ENCODE results near the gene TBC1D22A.

The TBC1D22A gene

DNA sequence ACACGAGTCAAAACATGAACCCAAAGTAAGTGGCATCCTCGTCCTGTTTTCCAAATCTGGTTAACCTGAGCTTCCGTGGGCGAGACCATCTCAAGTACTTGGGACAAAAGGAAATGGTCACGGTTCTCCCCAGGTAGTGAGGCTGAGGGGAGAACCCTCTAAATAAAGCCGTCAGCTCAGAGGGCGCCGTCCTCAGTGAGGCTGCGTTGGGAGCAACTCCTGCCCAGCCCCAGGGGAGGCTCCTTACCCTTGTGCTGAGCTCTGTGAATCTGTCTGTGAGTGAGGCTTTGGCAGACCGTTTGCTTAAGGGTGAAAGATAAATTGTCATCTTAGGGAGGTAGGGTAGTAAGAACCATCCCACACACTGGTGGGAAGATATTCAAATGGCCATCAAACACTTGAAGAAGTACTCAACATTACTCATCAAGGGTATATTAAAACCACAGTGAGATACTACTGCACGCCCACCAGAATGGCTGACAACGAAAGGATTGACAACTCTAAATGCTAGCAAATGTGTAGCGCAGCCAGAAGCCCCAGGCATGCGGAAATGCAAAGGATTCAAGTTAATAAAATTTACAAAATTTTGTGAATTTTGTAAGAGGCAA lies 321.0 kb downstream of the TBC1D22A start:
- no peak for DNase-seq (ENCODE audit: low spot score)
- TF ChIP-seq CTCF (IDR thresholded peaks at IDR 0.05; ENCODE audit: extremely low read depth, missing control alignments) = no peak

DNA sequence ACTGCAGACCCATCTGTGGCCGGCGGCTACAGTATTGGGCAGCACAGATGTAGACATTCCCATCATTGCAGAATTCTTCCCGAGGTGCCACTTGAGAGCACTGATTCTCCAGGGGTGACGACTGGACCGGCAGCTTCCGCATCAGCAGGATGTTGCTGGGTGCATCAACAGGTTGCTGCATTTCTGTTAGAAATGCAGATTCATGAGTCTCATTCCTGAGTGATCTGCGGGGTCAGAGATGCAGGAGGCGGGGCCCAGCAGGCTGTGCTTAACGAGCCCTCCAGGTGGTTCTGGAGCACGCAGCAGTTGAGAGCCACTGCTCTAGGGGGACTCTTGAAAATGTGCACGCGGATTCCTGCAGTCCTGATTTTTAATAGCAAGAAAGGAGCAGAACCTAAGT lies 321.8 kb downstream of the TBC1D22A start:
- DNase-seq (ENCODE audit: low spot score) = no peak
- TF ChIP-seq CTCF (IDR thresholded peaks at IDR 0.05; ENCODE audit: extremely low read depth, missing control alignments) = no peak

GRCh38 chr22:47086596-47087248 lies 324.3 kb downstream of the TBC1D22A start:
- TF ChIP-seq CTCF (IDR thresholded peaks at IDR 0.05; ENCODE audit: extremely low read depth, missing control alignments) = no peak
- no peak for DNase-seq (ENCODE audit: low spot score)

DNA sequence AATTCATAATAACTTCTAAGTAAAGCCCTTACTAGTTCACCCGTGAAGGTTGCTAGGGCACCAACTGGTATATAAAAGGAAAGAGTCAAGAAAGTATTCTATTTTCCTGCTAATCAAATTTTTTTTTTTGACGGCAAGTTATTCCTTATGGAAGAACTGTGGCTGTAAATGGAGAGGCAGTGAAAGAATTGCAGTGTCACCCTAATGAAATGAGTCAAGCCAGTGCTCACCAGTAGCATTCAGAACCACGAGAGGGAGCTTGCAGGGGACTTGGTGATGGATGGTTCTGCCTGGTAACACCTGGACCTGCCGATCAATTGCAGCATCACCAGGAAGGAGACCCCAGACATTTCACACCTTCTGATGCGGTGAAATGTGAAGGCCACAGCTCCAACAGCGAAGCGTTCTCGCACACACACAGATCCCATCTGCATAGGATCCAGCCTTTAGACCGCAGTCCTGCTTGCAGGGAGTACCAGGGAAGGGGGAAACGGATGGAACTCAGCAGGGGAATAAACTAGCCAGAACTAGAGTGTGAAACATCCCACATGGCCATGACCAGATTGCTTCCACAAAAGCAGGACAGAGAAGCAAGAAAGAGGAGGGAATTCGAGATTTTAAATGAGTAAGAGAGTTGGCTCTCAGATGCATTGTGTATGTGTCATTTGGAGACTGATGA lies 326.2 kb downstream of the TBC1D22A start:
- no peak for DNase-seq (ENCODE audit: low spot score)
- no peak for TF ChIP-seq CTCF (IDR thresholded peaks at IDR 0.05; ENCODE audit: extremely low read depth, missing control alignments)

GRCh38 chr22:47089374-47089773 lies 326.9 kb downstream of the TBC1D22A start:
- DNase-seq (ENCODE audit: low spot score) = no peak
- no peak for TF ChIP-seq CTCF (IDR thresholded peaks at IDR 0.05; ENCODE audit: extremely low read depth, missing control alignments)

DNA sequence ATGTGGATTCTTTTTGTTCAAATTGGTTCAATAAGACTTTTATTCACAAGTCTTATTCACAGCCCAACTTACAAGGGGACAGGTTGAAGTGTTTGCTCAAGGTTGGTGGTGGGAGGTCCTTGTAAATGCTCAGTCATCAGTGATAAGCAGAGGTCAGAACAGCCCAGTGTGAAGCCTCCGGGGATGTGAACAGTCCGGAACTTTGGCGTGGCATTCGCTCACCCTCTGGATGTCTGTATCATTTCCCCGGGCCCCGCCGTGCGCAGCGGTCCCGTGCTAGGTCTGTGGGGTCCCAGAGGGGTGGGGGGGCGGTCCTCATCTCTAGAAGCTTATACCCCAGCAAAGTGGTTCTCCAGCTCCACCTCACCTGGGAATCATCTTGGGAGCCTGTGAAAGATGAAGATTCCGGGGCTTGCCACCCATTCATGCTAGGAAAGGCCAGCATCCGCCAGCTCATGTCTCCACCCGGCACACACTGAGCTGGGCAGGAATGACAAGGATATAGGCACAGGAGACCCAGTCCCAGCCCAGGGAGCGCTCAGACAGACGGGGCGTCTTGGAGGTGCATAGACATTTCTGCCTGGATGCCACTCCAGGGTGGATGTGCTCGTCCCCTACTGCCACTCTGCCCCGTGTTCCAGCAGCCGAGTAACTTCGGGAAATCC lies 327.5 kb downstream of the TBC1D22A start:
- TF ChIP-seq CTCF (IDR thresholded peaks at IDR 0.05; ENCODE audit: extremely low read depth, missing control alignments) = no peak

More for the DNA sequence above, 327.5 kb downstream of the TBC1D22A start:
- DNase-seq (ENCODE audit: low spot score) = no peak
